Panc1 (cell line): ENCODE results near the gene TMPRSS6. TPM values are rescaled to one million over a fixed set of nuclear protein-coding genes. Genes with fewer than 3 reads are reported as not detected.

Experiments used
- ATAC-seq: fragments of 200-7000 bp; cut with Tn5 transposase; 2 replicates; pipeline ENCODE4 v1.9.1; 2020; ENCODE audit warnings: mild to moderate bottlenecking, moderate library complexity
- BruUV-seq: library from RNA; stranded (reverse); fragments of 400-500 nt; replicated peaks from 2 replicates; lab custom pipeline; 2021; lab: Mats Ljungman, UMichigan
- CTCF ChIA-PET: fragments of 300-600 bp; sonication (Branson Sonifier 250); formaldehyde crosslinking; loops from one replicate; lab custom pipeline; 2022; ENCODE audit warnings: antibody characterized with exemption; lab: Charles Lee
- POLR2A ChIA-PET: fragments of 300-600 bp; sonication (Branson Sonifier 250); formaldehyde crosslinking; loops from one replicate; lab custom pipeline; 2022; ENCODE audit warnings: antibody characterized with exemption; lab: Charles Lee
- DNase-seq: peaks from one replicate; pipeline ENCODE4 v3.0.0-alpha.2; 2010; ENCODE audit warnings: low read depth, low spot score
- H3K27ac ChIP-seq: 2 replicates; pipeline ENCODE4 v1.5.1; 2011; ENCODE audit warnings: mild to moderate bottlenecking, low read length, inconsistent platforms
- H3K27me3 ChIP-seq: fragments of 200-500 bp; sonication (Bioruptor generic); 2 replicates; pipeline ENCODE4 v1.6.0; 2014; ENCODE audit warnings: low read length, inconsistent platforms; ENCODE audit not compliant: control insufficient read depth, insufficient read depth
- H3K36me3 ChIP-seq: fragments of 200-500 bp; sonication (Bioruptor generic); 2 replicates; pipeline ENCODE4 v1.5.1; 2014; ENCODE audit warnings: inconsistent platforms, mild to moderate bottlenecking, low read length, moderate library complexity; ENCODE audit not compliant: control insufficient read depth, insufficient read depth
- H3K4me1 ChIP-seq: 2 replicates; pipeline ENCODE4 v1.5.1; 2011; ENCODE audit warnings: inconsistent platforms, mild to moderate bottlenecking, low read length, moderate library complexity; ENCODE audit not compliant: control insufficient read depth, insufficient read depth
- H3K4me3 ChIP-seq, 2 experiments: 2 replicates each; pipeline ENCODE4 v1.5.1; 2011 to 2012; ENCODE audit warnings: low read depth in 2 of 2, low read length in 2 of 2, mild to moderate bottlenecking in 2 of 2, inconsistent platforms in 1 of 2, moderate library complexity in 1 of 2
- H3K9me3 ChIP-seq: fragments of 200-500 bp; sonication (Bioruptor generic); 2 replicates; pipeline ENCODE4 v1.5.1; 2014; ENCODE audit warnings: low read depth, mild to moderate bottlenecking, inconsistent platforms, low read length, moderate library complexity; ENCODE audit not compliant: control insufficient read depth, insufficient read depth
- POLR2AphosphoS5 ChIP-seq: IDR thresholded peaks from 2 replicates; pipeline ENCODE4 v1.6.1; 2012; ENCODE audit warnings: mild to moderate bottlenecking, low read depth, low read length, moderate library complexity
- SIN3A ChIP-seq: IDR thresholded peaks from 2 replicates; pipeline ENCODE4 v1.6.1; 2012; ENCODE audit warnings: low read depth, mild to moderate bottlenecking, low read length, moderate library complexity, borderline replicate concordance; ENCODE audit not compliant: insufficient read depth
- TCF7L2 ChIP-seq: IDR thresholded peaks from 2 replicates; pipeline ENCODE4 v1.6.1; 2011; ENCODE audit warnings: mild to moderate bottlenecking, low read depth, low read length, inconsistent platforms
- in situ Hi-C: cut with HindIII; loops from 2 replicates; pipeline ENCODE4 v1.10.0; 2016; ENCODE audit warnings: low sequenced_read_pairs, low pct_unique_long_range_greater_than_20kb
- intact Hi-C: fragments of 100-400 bp; cut with micrococcal nuclease; formaldehyde crosslinking; loops from one replicate; pipeline ENCODE4 v1.10.0; 2022; ENCODE audit not compliant: unreplicated experiment
- total RNA-seq: library from RNA; stranded (reverse); gene quantifications from one replicate; pipeline ENCODE4 v1.2.1, GENCODE V29; 2021; ENCODE audit not compliant: unreplicated experiment
- TF ChIP-seq, protein P1 (sequence below), 2 experiments: IDR thresholded peaks; 2 replicates each; pipeline ENCODE4 v1.6.1; 2011 to 2012; ENCODE audit warnings: low read depth in 2 of 2, control low read depth in 1 of 2, low read length in 1 of 2, mild to moderate bottlenecking in 1 of 2, moderate library complexity in 1 of 2; ENCODE audit not compliant: insufficient read depth in 1 of 2
- TF ChIP-seq, protein P2 (sequence below): fragments of 450-650 bp; IDR thresholded peaks from 2 replicates; pipeline ENCODE4 v1.5.1; 2017; ENCODE audit warnings: mild to moderate bottlenecking

The TMPRSS6 gene
- total RNA-seq, 1 experiment from 2014 or later: not detected

DNA sequence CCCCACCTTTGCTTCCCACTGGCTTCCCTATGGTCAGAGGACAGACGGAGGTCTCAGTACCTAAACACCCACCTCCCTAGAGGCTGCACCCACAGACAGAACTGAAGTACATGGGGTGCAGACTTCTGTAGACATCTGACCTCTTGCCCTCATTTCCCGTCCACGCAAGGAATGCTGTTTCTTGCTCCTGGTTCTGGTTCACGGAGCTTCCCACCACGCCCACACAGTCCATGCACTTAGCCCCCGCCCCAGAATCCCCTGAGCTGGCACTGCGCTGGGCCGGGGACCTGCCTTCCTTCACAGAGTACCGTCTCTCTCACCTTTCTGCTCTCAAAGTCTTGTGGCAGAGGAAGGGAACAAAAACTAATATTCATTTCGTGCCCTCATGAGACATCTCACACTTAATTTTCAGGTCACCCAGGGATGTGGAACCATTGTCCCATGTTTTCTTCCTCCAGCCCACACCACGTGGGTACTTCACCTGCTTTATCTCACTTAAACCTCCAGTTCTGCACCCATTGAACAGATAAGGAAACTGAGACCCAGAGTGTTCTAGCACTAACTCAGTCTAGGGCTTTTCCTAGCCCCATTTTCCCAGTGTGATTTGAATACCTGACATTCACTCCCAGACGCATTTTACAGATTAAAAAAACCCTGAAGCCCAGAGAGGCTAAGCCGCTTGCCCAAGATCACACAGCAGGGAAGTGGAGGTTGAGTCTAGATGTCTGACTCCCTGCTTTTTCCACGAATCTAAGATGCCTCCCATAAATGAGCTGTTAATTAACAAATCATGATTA is 5.7 kb downstream of the TMPRSS6 start:
- TF ChIP-seq, protein P1, sequence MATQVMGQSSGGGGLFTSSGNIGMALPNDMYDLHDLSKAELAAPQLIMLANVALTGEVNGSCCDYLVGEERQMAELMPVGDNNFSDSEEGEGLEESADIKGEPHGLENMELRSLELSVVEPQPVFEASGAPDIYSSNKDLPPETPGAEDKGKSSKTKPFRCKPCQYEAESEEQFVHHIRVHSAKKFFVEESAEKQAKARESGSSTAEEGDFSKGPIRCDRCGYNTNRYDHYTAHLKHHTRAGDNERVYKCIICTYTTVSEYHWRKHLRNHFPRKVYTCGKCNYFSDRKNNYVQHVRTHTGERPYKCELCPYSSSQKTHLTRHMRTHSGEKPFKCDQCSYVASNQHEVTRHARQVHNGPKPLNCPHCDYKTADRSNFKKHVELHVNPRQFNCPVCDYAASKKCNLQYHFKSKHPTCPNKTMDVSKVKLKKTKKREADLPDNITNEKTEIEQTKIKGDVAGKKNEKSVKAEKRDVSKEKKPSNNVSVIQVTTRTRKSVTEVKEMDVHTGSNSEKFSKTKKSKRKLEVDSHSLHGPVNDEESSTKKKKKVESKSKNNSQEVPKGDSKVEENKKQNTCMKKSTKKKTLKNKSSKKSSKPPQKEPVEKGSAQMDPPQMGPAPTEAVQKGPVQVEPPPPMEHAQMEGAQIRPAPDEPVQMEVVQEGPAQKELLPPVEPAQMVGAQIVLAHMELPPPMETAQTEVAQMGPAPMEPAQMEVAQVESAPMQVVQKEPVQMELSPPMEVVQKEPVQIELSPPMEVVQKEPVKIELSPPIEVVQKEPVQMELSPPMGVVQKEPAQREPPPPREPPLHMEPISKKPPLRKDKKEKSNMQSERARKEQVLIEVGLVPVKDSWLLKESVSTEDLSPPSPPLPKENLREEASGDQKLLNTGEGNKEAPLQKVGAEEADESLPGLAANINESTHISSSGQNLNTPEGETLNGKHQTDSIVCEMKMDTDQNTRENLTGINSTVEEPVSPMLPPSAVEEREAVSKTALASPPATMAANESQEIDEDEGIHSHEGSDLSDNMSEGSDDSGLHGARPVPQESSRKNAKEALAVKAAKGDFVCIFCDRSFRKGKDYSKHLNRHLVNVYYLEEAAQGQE (IDR thresholded peaks at IDR 0.05; ENCODE audit: insufficient read depth in 1 of 2, low read depth in 2 of 2, low read length in 1 of 2): no peak
- TF ChIP-seq POLR2AphosphoS5 (no peak), SIN3A (no peak), TCF7L2 (no peak)
- TF ChIP-seq, protein P2, sequence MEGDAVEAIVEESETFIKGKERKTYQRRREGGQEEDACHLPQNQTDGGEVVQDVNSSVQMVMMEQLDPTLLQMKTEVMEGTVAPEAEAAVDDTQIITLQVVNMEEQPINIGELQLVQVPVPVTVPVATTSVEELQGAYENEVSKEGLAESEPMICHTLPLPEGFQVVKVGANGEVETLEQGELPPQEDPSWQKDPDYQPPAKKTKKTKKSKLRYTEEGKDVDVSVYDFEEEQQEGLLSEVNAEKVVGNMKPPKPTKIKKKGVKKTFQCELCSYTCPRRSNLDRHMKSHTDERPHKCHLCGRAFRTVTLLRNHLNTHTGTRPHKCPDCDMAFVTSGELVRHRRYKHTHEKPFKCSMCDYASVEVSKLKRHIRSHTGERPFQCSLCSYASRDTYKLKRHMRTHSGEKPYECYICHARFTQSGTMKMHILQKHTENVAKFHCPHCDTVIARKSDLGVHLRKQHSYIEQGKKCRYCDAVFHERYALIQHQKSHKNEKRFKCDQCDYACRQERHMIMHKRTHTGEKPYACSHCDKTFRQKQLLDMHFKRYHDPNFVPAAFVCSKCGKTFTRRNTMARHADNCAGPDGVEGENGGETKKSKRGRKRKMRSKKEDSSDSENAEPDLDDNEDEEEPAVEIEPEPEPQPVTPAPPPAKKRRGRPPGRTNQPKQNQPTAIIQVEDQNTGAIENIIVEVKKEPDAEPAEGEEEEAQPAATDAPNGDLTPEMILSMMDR: no peak
- no TSS peak for BruUV-seq
- no peak overlapping the region for H3K4me3 ChIP-seq
- ChIA-PET POLR2A (no interaction called here), CTCF (no interaction called here)
- H3K36me3 ChIP-seq: no peaks in the 10 kb centered on the region
- H3K4me1 ChIP-seq: no peaks in the 10 kb centered on the region
- no peaks in the 10 kb centered on the region for H3K27me3 ChIP-seq
- H3K27ac ChIP-seq: no peak overlapping the region
- intact Hi-C loops (no loop called here), in situ Hi-C loops (no loop called here)
- ATAC-seq: no peak
- no peaks in the 10 kb centered on the region for H3K9me3 ChIP-seq
- DNase-seq: no peak

DNA sequence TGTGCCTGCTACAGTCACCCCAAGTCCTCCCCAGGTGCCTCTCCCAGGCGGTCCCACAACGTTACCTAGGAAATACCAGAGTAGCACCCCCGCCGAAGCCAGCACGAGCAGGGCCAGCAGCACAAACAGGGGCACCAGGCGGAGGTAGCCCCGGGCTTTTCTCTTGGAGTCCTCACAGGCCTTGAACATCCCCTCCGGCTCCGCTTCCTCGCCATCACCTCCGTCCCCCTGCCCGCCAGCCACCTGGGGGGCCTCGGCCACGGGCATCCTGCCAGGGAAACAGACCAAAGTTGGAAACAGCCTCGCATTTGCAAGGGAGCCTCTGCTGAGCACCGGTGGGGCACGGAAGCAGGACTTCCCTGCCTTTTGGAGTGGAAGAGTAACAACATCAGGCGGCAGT is 6.4 kb downstream of the TMPRSS6 start:
- no peak for TF ChIP-seq SIN3A
- TF ChIP-seq, protein P2: no peak
- no peak for TF ChIP-seq POLR2AphosphoS5
- TF ChIP-seq TCF7L2: no peak
- TF ChIP-seq, protein P1 (IDR thresholded peaks at IDR 0.05; ENCODE audit: insufficient read depth in 1 of 2, low read depth in 2 of 2, low read length in 1 of 2): no peak
- intact Hi-C loops (no loop called here), in situ Hi-C loops (no loop called here)
- Histone ChIP-seq H3K36me3 (no peaks in the 10 kb centered on the region), H3K27me3 (no peaks in the 10 kb centered on the region), H3K27ac (no peak overlapping the region), H3K9me3 (no peaks in the 10 kb centered on the region), H3K4me1 (no peaks in the 10 kb centered on the region), H3K4me3 (no peak overlapping the region)
- CTCF ChIA-PET: no interaction called here
- ATAC-seq (no peak), DNase-seq (no peak)
- BruUV-seq: no TSS peak
- POLR2A ChIA-PET: no interaction called here
